HG03520 (cell line): Measurements from ENCODE around the gene PRKAA1.
A peak's percentile ranks its signal among the peaks of the same experiment; 100 is the strongest.
"Not testable (repeated sequence)": the region's sequence is repeated elsewhere in the genome, so short reads cannot be mapped to it uniquely, and the experiment has no call there.

Experiments
- ATAC-seq: cut with Tn5 transposase; IDR thresholded peaks from one replicate; pipeline ENCODE4 v1.9.1; 2021; ENCODE audit warnings: mild to moderate bottlenecking, moderate library complexity; ENCODE audit not compliant: unreplicated experiment

Gene PRKAA1

DNA sequence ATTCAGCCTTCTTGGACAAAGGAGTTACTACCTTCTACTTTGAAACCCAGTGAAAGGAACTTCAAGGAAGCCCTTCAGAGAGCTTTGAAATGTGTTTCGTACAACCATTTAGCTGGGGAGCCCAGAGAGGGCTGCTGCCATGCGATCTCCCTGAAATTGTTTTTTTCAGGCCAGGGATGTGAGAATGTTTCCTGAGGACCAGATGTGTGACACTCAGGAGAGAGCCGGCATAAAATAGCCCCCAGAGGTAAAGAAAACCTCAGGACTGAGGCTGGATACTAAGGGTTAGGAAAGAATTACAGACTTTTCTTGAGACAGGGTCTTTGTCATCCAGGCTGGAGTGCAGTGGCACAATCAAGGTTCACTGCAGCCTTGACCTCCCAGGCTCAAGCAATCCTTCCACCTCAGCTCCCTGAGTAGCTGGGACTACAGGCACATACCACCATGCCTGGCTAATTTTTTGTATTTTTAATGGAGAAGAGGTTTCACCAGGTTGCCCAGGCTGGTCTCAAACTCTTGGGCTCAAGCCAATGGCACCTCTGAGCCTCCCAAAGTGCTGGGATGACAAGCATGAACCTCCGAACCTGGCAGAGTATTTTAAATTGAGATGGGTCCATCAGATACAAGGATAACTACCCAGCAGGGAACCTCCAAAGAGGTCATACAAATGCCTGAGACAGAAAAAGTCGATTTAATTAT is 28.5 kb upstream of the PRKAA1 start:
- ATAC-seq: no peak

DNA sequence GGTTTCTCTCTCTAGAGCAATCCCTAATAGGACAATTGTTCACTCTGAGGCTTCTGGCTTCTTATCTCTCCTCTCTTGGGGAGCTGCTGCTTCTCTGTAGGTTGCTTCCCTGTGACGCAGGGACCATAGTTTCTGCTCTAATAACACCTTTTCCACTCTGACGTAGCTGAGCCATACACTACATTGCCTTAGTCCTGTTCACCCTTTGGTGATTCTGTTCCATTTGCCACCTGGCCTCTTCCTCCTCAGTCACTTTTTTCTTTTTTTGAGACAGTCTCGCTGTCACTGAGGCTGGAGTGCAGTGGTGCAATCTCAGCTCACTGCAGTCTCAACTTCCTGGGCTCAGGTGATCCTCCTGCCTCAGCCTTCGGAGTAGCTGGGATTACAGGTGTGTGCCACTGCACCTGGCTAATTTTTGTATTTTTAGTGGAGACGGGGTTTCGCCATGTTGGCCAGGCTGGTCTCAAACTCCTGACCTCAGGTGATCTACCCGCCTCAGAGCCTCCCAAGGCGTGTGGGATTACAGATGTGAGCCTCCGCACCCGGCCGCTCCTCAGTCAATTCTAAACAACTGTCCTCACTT is 27.4 kb upstream of the PRKAA1 start:
- not testable (repeated sequence) for ATAC-seq

GRCh38 chr5:40823459-40823858 is 25.3 kb upstream of the PRKAA1 start:
- no peak for ATAC-seq

DNA sequence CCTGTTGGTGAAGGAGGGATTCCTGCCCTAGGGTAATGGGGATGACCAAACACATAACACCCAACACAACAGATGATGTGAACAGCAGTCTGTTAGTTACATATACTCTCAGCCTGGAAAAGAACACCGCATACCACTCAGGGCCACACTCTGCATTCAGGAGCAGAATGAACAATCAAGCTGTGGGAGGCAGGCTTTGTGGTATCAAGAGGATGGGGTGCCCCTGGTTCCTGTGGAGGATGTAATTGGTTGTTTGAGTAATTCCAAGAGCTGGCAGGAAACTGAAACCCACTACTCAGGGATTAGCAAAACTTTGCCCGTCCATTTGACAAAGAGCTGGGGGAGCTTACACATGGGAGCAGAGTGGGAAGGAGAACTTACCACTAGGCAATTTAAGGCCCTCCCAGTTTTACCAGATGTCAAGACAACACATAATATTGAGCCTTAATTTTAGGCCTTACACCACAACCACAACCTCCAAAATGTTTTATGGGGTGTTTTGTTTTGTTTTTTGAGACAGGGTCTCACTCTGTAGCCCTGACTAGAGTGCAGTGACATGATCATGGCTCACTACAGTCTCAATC is 15.6 kb upstream of the PRKAA1 start:
- no peak for ATAC-seq

- ATAC-seq: no peak
These were observed 14.0 kb upstream of the PRKAA1 start for GRCh38 chr5:40812125-40812524.

DNA sequence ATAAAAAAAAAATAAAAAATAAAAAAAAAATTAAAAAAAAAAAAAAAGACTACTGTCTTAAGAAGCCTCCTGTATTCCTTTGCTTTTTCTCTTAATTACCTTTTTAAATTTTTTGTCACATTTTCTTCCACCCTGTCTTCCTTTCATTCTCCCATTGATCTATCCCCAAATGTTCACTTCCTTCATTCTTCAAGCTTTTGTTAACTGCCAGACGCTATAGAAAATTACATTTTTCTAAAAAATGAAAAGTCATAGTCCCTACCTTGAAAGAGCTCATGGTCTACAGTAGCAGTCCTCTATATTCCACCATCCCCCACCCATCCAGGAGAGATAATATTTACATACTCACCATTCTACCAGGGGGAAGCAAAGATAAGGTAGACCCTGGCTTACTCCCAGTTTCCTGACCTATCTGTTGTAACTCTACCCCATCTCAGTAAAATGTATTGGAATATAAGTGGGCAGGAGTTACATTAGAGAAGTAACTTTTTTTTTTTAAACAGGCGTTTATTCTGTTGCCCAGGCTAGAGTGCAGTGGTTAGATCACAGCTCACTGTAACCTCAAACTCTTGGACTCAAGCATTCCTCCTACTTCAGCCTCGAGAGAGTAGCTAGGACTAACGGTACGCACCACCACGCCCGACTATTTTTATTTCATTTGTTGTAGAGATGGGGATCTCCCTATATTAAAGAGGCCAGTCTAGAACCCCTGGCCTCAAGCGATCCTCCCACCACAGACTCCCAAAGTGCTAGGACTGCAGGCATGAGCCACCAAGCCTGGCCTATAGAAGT is 3.8 kb upstream of the PRKAA1 start:
- no peak for ATAC-seq

- ATAC-seq: no peak
These were observed 1.1 kb upstream of the PRKAA1 start for GRCh38 chr5:40799258-40799657.

- ATAC-seq: peak; percentile 1
These were observed 632 bp upstream of the PRKAA1 start for GRCh38 chr5:40798801-40799210.

DNA sequence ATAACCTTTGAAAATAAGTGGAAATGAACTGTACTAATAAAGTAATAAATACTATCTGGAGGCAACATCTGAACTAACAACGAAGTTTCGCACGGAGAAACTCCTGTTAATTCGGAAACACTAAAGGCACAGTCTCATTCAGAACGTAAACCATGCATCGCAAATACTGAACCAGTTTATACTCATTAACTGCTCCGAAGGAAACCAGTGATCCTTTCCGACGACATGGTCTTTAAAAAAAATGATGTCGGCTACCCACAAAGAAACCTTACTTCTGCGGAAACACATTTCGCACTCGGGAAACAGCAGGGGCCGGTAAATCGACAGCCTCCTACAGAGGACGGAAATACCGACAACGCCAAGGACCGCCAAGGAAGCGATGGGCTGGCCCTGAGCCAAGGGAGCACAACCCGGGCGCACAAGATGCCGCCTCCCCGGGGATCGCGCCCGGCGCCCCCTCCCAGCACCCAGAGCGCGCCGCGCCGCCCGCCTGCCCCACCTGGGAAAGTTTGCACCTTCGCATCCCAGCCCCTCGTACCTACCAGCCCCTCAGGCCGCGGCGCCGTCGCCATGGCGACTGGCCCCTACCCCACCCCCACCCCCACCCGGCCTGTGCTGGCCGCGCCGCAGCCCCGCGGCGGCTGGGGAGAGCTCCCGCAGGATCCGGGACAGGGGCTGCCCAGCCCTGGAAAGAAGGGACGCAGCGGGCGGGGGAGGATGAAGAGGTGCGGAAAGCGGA is 732 bp downstream of the PRKAA1 start:
- peak; percentile 29 for ATAC-seq

DNA sequence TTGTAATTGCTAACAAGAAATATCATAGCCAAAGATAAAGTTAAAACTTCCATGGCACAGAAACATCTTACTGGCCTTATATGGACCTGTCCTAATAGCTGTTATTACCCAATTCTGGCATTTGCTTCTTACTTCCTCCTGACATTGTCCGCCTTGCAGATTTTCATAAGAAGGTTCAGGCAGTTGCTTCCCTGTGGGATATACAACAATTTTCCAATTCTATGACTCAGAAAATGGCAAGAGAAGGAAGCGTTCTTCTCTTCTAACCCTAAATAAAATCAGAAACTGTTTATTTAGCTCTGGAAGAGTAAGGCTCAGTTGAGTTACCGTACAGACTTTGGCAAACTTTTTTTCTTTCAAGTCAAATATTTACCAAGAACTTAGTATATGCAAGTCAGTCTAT is 1.7 kb downstream of the PRKAA1 start:
- no peak for ATAC-seq

GRCh38 chr5:40794877-40795276 is 3.3 kb downstream of the PRKAA1 start:
- ATAC-seq: not testable (repeated sequence)

GRCh38 chr5:40794340-40794739 is 3.8 kb downstream of the PRKAA1 start:
- not testable (repeated sequence) for ATAC-seq

DNA sequence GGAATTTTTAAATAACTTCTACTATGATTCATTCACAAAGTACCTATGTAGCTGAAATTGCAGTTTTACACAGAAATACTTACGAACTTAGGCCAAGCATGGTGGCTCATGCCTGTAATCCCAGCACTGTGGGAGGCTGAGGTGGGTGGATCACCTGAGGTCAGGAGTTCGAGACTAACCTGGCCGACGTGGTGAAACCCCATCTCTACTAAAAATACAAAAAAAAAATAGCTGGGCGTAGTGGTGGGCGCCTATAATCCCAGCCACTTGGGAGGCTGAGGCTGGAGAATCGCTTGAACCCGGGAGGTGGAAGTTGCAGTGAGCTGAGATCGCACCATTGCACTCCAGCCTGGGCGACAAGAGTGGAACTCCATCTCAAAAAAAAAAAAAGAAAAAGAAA is 5.5 kb downstream of the PRKAA1 start:
- ATAC-seq: not testable (repeated sequence)

DNA sequence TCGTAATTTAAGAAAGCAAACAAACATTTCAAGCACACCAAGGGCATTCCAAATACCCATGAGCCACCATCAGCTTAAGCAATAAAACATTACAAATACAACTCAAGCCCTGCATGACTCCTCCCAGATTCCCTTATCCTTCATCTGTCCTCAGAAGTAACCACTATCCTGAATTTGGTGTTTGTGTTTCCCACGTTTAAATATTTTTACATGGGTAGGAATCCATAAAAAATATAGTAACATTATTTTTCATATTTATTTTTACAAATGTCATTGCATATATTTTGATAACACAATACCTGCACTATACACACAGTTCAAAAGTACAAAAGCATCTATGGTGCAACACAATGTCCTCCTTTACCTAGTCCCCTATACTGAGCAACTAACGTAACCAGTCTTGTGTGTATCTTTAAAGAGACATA is 6.4 kb downstream of the PRKAA1 start:
- no peak for ATAC-seq

- no peak for ATAC-seq
These were observed 7.1 kb downstream of the PRKAA1 start for GRCh38 chr5:40790947-40791593.

- ATAC-seq: not testable (repeated sequence)
These were observed 9.2 kb downstream of the PRKAA1 start for GRCh38 chr5:40788941-40789340.

DNA sequence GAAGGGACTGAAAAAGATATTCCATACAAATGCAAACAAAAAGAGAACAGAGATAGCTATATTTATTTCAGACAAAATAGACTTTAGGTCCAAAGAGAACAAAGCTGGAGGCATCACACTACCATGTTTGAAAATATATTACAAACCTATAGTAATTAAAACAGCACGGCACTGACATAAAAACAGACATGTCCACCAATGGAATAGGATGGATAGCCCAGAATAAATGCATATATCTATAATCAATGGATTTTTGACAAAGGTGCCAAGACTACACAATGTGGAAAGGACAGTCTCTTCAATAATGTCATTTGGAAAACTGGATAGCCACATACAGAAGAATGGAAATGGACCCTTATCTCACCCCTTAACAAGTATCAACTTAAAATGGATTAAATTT is 10.2 kb downstream of the PRKAA1 start:
- no peak for ATAC-seq

DNA sequence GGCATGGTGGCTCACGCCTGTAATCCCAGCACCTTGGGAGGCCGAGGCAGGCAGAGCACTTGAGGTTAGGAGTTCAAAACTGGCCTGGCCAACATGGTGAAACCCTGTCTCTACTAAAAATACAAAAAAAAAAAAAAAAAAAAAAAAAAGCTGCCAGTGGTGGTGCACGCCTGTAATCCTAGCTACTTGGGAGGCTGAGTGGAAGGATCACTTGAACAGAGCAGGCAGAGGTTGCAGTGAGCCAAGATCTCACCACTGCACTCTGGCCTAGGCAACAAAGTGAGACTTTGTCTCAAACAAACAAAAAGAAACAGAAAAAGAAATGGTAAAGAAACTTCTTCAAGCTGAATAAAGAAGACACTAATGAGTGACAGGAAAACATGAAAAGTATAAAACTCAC is 11.5 kb downstream of the PRKAA1 start:
- ATAC-seq: not testable (repeated sequence)

GRCh38 chr5:40784916-40785315 is 13.3 kb downstream of the PRKAA1 start:
- no peak for ATAC-seq

DNA sequence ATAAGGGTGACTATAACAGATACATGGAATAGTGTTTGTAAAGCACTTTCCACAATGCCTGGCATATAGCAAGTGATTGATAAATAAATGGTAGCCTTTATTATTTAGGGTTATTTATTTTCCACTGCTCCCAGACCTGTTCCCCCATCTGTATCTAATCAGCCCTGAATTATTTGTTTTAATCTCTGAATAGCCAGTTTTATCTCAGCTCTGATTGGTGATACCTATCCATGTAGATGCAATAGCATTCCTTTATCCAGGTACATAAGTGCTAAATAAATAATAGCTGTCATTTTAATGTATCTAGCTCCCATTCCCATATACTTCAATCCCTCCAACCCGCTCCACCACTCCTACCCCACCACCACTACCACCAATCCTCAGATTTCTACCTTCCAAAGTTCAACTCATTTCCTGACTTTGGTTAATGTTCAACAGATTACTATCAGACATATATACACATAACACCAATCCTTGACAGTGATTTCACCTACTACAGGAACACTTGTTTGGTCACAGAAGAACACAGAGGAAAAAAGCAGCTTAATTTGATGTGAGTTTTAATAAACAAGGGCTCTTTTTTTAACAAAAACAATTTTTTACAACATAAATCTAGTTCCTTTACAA is 14.0 kb downstream of the PRKAA1 start:
- no peak for ATAC-seq
